ENCODE data around the gene CFAP45.

The CFAP45 gene

GRCh38 chr1:159832309-159832708 is 67.7 kb downstream of the CFAP45 start:
- DNase-seq (ENCODE audit: extremely low spot score, insufficient read length, low read depth), result no peak
- no peak for FAIRE-seq

GRCh38 chr1:159831412-159832141 is 68.4 kb downstream of the CFAP45 start:
- DNase-seq (ENCODE audit: extremely low spot score, insufficient read length, low read depth) (no peak), FAIRE-seq (no peak)

- DNase-seq (ENCODE audit: extremely low spot score, insufficient read length, low read depth) (no peak), FAIRE-seq (no peak)
Observed at GRCh38 chr1:159830722-159831121, 69.2 kb downstream of the CFAP45 start.

- no peak for DNase-seq (ENCODE audit: extremely low spot score, insufficient read length, low read depth)
- no peak for FAIRE-seq
Observed at GRCh38 chr1:159829822-159830465, 70.0 kb downstream of the CFAP45 start.

GRCh38 chr1:159829273-159829634 is 70.7 kb downstream of the CFAP45 start:
- no peak for DNase-seq (ENCODE audit: extremely low spot score, insufficient read length, low read depth)
- FAIRE-seq, result peak; percentile 77

GRCh38 chr1:159828581-159829272 is 71.2 kb downstream of the CFAP45 start:
- peak; percentile 46 for FAIRE-seq
- no peak for DNase-seq (ENCODE audit: extremely low spot score, insufficient read length, low read depth)

- DNase-seq (ENCODE audit: extremely low spot score, insufficient read length, low read depth) (no peak), FAIRE-seq (no peak)
Observed at GRCh38 chr1:159828176-159828575, 71.8 kb downstream of the CFAP45 start.

- DNase-seq (ENCODE audit: extremely low spot score, insufficient read length, low read depth), result no peak
- peak; percentile 38 for FAIRE-seq
Observed at GRCh38 chr1:159827549-159827948, 72.4 kb downstream of the CFAP45 start.

- DNase-seq (ENCODE audit: extremely low spot score, insufficient read length, low read depth) (no peak), FAIRE-seq (no peak)
Observed at GRCh38 chr1:159827102-159827490, 72.9 kb downstream of the CFAP45 start.

GRCh38 chr1:159826441-159827101 is 73.4 kb downstream of the CFAP45 start, which contains the start of gene SLAMF8:
Gene SLAMF8 (plus strand): TSS chr1:159826873. CDS start chr1:159826899, 26 bp downstream.
- DNase-seq (ENCODE audit: extremely low spot score, insufficient read length, low read depth), result peak; percentile 25
- peak; percentile 86 for FAIRE-seq

GRCh38 chr1:159825564-159825963 is 74.4 kb downstream of the CFAP45 start:
- DNase-seq (ENCODE audit: extremely low spot score, insufficient read length, low read depth), result no peak
- FAIRE-seq, result peak; percentile 9

GRCh38 chr1:159823406-159823805 is 76.6 kb downstream of the CFAP45 start:
- FAIRE-seq (no peak), DNase-seq (ENCODE audit: extremely low spot score, insufficient read length, low read depth) (no peak)

Data from GM18507 (cell line).